ENCODE data around the gene SMO. TPM values are rescaled to one million over a fixed set of nuclear protein-coding genes. Genes with fewer than 3 reads are reported as not detected.

The SMO gene
- total and polyA plus RNA-seq, 9 of the 15 experiments (the other 6 are each of a cell fraction or from before 2014, with no cell fraction given) = 0.05 to 0.13 (median 0.10) TPM; not detected in 5

GRCh38 chr7:129160161-129160905 lies 28.1 kb upstream of the SMO start:
- no peaks in the 10 kb centered on the region for H3K9me3 ChIP-seq (replicated peaks; ENCODE audit: control insufficient read depth, insufficient read depth, low read depth, low read length)
- no peaks in the 10 kb centered on the region for H3K36me3 ChIP-seq (ENCODE audit: control insufficient read depth, insufficient read depth, low read length)
- POLR2A ChIA-PET = interaction anchor here (0.5 to 1.7 kb wide), 8 partner anchors 9 to 1108 kb away, joined by 3 to 6 read pairs (median 3); no protein-coding TSS in a partner anchor
- in situ Hi-C loops (cut with MboI) (no loop called here), intact Hi-C loops (cut with micrococcal nuclease) (loop anchor here (5.0 kb wide), 1 partner anchor 112 kb away; no protein-coding TSS in a partner anchor)
- FAIRE-seq (no peak), ATAC-seq (no peak), DNase-seq (ENCODE audit: extremely low read depth in 1 of 4, low spot score in 3 of 4) (peak in 1 of 4 experiments; percentile 11)
- H2AFZ ChIP-seq (ENCODE audit: low read depth, low read length) = no peak overlapping the region
- no peaks in the 10 kb centered on the region for H3K4me1 ChIP-seq (replicated peaks in 1 of 2; ENCODE audit: control insufficient read depth in 2 of 2, insufficient read depth in 2 of 2, low read length in 2 of 2)
- BruUV-seq (replicated peaks) = no TSS peak
- H3K79me2 ChIP-seq (ENCODE audit: control insufficient read depth, insufficient read depth, low read length) = no peaks in the 10 kb centered on the region
- H3K27ac ChIP-seq (ENCODE audit: extremely low read depth, low read depth, low read length) = no peak overlapping the region
- CTCF ChIA-PET (ENCODE audit: low intra/inter-chr PET ratio) = no interaction called here
- 1% methylated on average over 3 of the region's 3 CpGs for WGBS (ENCODE audit: insufficient coverage, low coverage, missing lambda C conversion rate)
- no peak overlapping the region for H3K4me3 ChIP-seq
- no peaks in the 10 kb centered on the region for H3K9me1 ChIP-seq (ENCODE audit: control insufficient read depth, insufficient read depth, low read length)
- no peak overlapping the region for H3K4me2 ChIP-seq (ENCODE audit: insufficient read depth, low read length)
- no peaks in the 10 kb centered on the region for H4K20me1 ChIP-seq (replicated peaks; ENCODE audit: control insufficient read depth, insufficient read depth, low read length)
- H3K9ac ChIP-seq (ENCODE audit: insufficient read depth in 1 of 2, low read depth in 2 of 2, low read length in 2 of 2) = no peak overlapping the region
- peak; percentile 92 for TF ChIP-seq RFX1 (IDR thresholded peaks at IDR 0.05)
- TF ChIP-seq RNF219 (CRISPR knock-in tag; IDR thresholded peaks at IDR 0.05) = no peak
- peak; percentile 25; the same call in 1 of the 2 replicates for TF ChIP-seq TFAP4 (CRISPR knock-in tag; IDR thresholded peaks at IDR 0.05; ENCODE audit: borderline replicate concordance)
- TF ChIP-seq HES1 (IDR thresholded peaks at IDR 0.05; ENCODE audit: low read depth) = no peak
- TF ChIP-seq RBM34 (IDR thresholded peaks at IDR 0.05; ENCODE audit: borderline replicate concordance, insufficient read depth, low read length) = no peak
- no peak for TF ChIP-seq ZNF507 (tag; conservative IDR thresholded peaks at IDR 0.05)
- TF ChIP-seq ZNF431 (CRISPR knock-in tag; IDR thresholded peaks at IDR 0.05) = no peak
- H3K27me3 ChIP-seq (ENCODE audit: control insufficient read depth in 2 of 2, insufficient read depth in 2 of 2, low read length in 2 of 2) = peaks cover 17 to 35% of the 10 kb centered on the region in 2 experiments; a peak in 4 of 5 replicates

All from K562 (cell line).